ENCODE data around the gene CDKL1.

GRCh38 chr14:50310445-50310844, 86.2 kb downstream of the CDKL1 start:
- TF ChIP-seq CTCF (IDR thresholded peaks at IDR 0.05) (no peak), POLR2A (IDR thresholded peaks at IDR 0.05) (no peak), POLR2AphosphoS5 (IDR thresholded peaks at IDR 0.05) (no peak)
